Gastroesophageal sphincter (tissue), 4 donors: ENCODE results near the gene EXOC4. TPM values are rescaled to one million over a fixed set of nuclear protein-coding genes. Genes with fewer than 3 reads are reported as not detected.

Experiments
- ATAC-seq: fragments of 150-250 bp; one replicate; pipeline ENCODE4 v1.9.1; 2016; ENCODE audit warnings: mild to moderate bottlenecking, moderate library complexity
- H3K27ac ChIP-seq, 4 donors: fragments of 200-600 bp; sonication (generic) in 3 of 4; 1 replicate in 3 of 4; 2 replicates in 1 of 4; pipeline ENCODE4 v1.5.1; 2016 to 2019
- H3K27me3 ChIP-seq: fragments of 200-600 bp; sonication (generic); one replicate; pipeline ENCODE4 v1.5.1; 2019
- H3K36me3 ChIP-seq, 2 donors: fragments of 200-600 bp; sonication (generic); one replicate each; pipeline ENCODE4 v1.5.1; 2019; ENCODE audit warnings: control low read depth in 1 of 2
- H3K4me1 ChIP-seq, 3 donors: fragments of 200-600 bp; sonication (generic); 1 replicate in 2 of 3; 2 replicates in 1 of 3; pipeline ENCODE4 v1.5.1; 2016 to 2019; ENCODE audit warnings: control low read depth in 2 of 3
- H3K4me3 ChIP-seq, 2 donors: fragments of 200-600 bp; sonication (generic); one replicate each; pipeline ENCODE4 v1.5.1; 2019; ENCODE audit warnings: mild to moderate bottlenecking in 1 of 2, moderate library complexity in 1 of 2
- H3K9me3 ChIP-seq, 3 donors: fragments of 200-600 bp; sonication (generic); one replicate each; pipeline ENCODE4 v1.5.1; 2017 to 2019; ENCODE audit warnings: control low read depth in 2 of 3
- EP300 ChIP-seq: sonication (generic); formaldehyde crosslinking; IDR thresholded peaks from one replicate; pipeline ENCODE4 v1.6.1; 2017; ENCODE audit warnings: antibody characterized with exemption, mild to moderate bottlenecking
- POLR2A ChIP-seq, 2 donors: fragments of 450-650 bp; IDR thresholded peaks; one replicate each; pipeline ENCODE4 v1.6.1; 2017; ENCODE audit warnings: antibody characterized with exemption in 2 of 2, mild to moderate bottlenecking in 2 of 2, moderate library complexity in 1 of 2
- POLR2AphosphoS5 ChIP-seq: sonication (generic); formaldehyde crosslinking; IDR thresholded peaks from one replicate; pipeline ENCODE4 v1.6.1; 2017; ENCODE audit warnings: antibody characterized with exemption
- WGBS, 2 donors: methylation state at CpG; one replicate each; pipeline ENCODE4 v1.1.5; 2018; ENCODE audit warnings: low coverage in 1 of 2; 5-methylcytosine and 5-hydroxymethylcytosine counted together
- total RNA-seq, 4 donors: library from RNA; depleted of rRNA; stranded (reverse); fragments of >200 nt; gene quantifications; one replicate each; pipeline ENCODE4 v1.1.0, GENCODE V29; 2016
- TF ChIP-seq, protein P1 (sequence below), 4 experiments: fragments of 200-600 bp in 2 of 4; fragments of 450-650 bp in 2 of 4; sonication (generic) in 1 of 4; IDR thresholded peaks; one replicate each; pipeline ENCODE4 v1.5.1; 2017 to 2019; ENCODE audit warnings: antibody characterized with exemption in 4 of 4, mild to moderate bottlenecking in 2 of 4, moderate library complexity in 2 of 4

EXOC4 gene
- total RNA-seq, 4 donors from 2014 or later: 46.3 to 85.8 (median 51.9) TPM

- Histone ChIP-seq H3K9me3 (no peaks in the 10 kb centered on the region), H3K27me3 (no peaks in the 10 kb centered on the region), H3K27ac (no peak overlapping the region), H3K4me3 (no peak overlapping the region), H3K36me3 (no peaks in the 10 kb centered on the region), H3K4me1 (no peaks in the 10 kb centered on the region)
- 63 to 70% methylated on average over 3 to 4 of the region's 4 CpGs for WGBS, 2 donors
- no peak for ATAC-seq
- no peak for TF ChIP-seq POLR2A (IDR thresholded peaks at IDR 0.05)
- TF ChIP-seq POLR2AphosphoS5: no peak
- TF ChIP-seq, protein P1, sequence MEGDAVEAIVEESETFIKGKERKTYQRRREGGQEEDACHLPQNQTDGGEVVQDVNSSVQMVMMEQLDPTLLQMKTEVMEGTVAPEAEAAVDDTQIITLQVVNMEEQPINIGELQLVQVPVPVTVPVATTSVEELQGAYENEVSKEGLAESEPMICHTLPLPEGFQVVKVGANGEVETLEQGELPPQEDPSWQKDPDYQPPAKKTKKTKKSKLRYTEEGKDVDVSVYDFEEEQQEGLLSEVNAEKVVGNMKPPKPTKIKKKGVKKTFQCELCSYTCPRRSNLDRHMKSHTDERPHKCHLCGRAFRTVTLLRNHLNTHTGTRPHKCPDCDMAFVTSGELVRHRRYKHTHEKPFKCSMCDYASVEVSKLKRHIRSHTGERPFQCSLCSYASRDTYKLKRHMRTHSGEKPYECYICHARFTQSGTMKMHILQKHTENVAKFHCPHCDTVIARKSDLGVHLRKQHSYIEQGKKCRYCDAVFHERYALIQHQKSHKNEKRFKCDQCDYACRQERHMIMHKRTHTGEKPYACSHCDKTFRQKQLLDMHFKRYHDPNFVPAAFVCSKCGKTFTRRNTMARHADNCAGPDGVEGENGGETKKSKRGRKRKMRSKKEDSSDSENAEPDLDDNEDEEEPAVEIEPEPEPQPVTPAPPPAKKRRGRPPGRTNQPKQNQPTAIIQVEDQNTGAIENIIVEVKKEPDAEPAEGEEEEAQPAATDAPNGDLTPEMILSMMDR (IDR thresholded peaks at IDR 0.05): no peak
- no peak for TF ChIP-seq EP300
These were observed 845.2 kb downstream of the EXOC4 start for GRCh38 chr7:134098072-134098471.

- no peak for ATAC-seq
- Histone ChIP-seq H3K4me1 (no peaks in the 10 kb centered on the region), H3K27ac (no peak overlapping the region), H3K27me3 (no peaks in the 10 kb centered on the region), H3K4me3 (no peak overlapping the region), H3K9me3 (no peaks in the 10 kb centered on the region), H3K36me3 (no peaks in the 10 kb centered on the region)
- TF ChIP-seq EP300: no peak
- no peak for TF ChIP-seq POLR2A (IDR thresholded peaks at IDR 0.05)
- no peak for TF ChIP-seq POLR2AphosphoS5
- TF ChIP-seq, protein P1 (IDR thresholded peaks at IDR 0.05): no peak
- 20% methylated on average over 1 of the region's 3 CpGs; no CpG with 5 or more reads in 1 of the 2 donors for WGBS, 2 donors
These were observed 848.8 kb downstream of the EXOC4 start for GRCh38 chr7:134101716-134102115.

- Histone ChIP-seq H3K4me1 (no peaks in the 10 kb centered on the region), H3K36me3 (no peaks in the 10 kb centered on the region), H3K27me3 (no peaks in the 10 kb centered on the region), H3K27ac (no peak overlapping the region), H3K9me3 (no peaks in the 10 kb centered on the region), H3K4me3 (no peak overlapping the region)
- TF ChIP-seq EP300 (no peak), POLR2AphosphoS5 (no peak), POLR2A (IDR thresholded peaks at IDR 0.05) (no peak)
- TF ChIP-seq, protein P1 (IDR thresholded peaks at IDR 0.05): no peak
- 80 to 90% methylated on average over 1 to 4 of the region's 4 CpGs for WGBS, 2 donors
- no peak for ATAC-seq
These were observed 851.3 kb downstream of the EXOC4 start for GRCh38 chr7:134104166-134104565.

GRCh38 chr7:134105841-134106240, 853.0 kb downstream of the EXOC4 start:
- no peaks in the 10 kb centered on the region for H3K9me3 ChIP-seq
- TF ChIP-seq EP300 (no peak), POLR2AphosphoS5 (no peak), POLR2A (IDR thresholded peaks at IDR 0.05) (no peak)
- TF ChIP-seq, protein P1 (IDR thresholded peaks at IDR 0.05): no peak
- no peak overlapping the region for H3K4me3 ChIP-seq
- ATAC-seq: no peak
- no peaks in the 10 kb centered on the region for H3K36me3 ChIP-seq
- no peaks in the 10 kb centered on the region for H3K27me3 ChIP-seq
- no peak overlapping the region for H3K27ac ChIP-seq
- no peaks in the 10 kb centered on the region for H3K4me1 ChIP-seq
- 83% methylated on average over 1 of the region's 5 CpGs; no CpG with 5 or more reads in 1 of the 2 donors for WGBS, 2 donors

DNA sequence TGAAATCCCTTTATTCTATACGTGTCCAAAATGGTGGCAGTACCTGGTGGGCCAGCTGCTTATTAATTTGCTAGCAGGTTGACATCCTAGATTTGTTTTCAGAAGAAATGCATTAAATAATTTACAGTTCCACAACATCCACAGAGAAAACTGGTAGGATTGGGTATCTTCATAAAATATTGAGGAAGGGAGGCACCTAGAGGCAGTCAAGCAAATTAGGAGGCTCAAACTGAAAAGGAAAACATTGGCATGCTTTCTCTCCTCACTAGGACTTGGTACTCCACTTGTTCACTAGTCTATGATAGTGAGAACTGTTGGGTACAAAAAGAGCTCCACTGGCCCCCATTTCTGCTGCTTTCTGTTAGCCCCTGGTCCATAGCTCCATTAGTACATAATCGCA, 855.9 kb downstream of the EXOC4 start:
- Histone ChIP-seq H3K4me3 (no peak overlapping the region), H3K27me3 (no peaks in the 10 kb centered on the region), H3K27ac (no peak overlapping the region), H3K4me1 (no peaks in the 10 kb centered on the region), H3K9me3 (no peaks in the 10 kb centered on the region), H3K36me3 (no peaks in the 10 kb centered on the region)
- WGBS, 2 donors: 40 to 75% methylated on average over 1 of the region's 2 CpGs
- TF ChIP-seq, protein P1 (IDR thresholded peaks at IDR 0.05): no peak
- TF ChIP-seq EP300 (no peak), POLR2A (IDR thresholded peaks at IDR 0.05) (no peak), POLR2AphosphoS5 (no peak)
- ATAC-seq: no peak
